HCT116 (cell line): ENCODE data around the gene ACKR3. TPM values are rescaled to one million over a fixed set of nuclear protein-coding genes. Genes with fewer than 3 reads are reported as not detected.

Experiments used
- ATAC-seq: fragments of 200-7000 bp; cut with Tn5 transposase; 2 replicates; pipeline ENCODE4 v1.9.1; 2020; ENCODE audit warnings: mild to moderate bottlenecking, moderate library complexity
- BruUV-seq: library from RNA; stranded (reverse); fragments of 400-500 nt; replicated peaks from 2 replicates; lab custom pipeline; 2021; lab: Mats Ljungman, UMichigan
- CTCF ChIA-PET: fragments of 300-600 bp; sonication (Branson Sonifier 250); formaldehyde crosslinking; loops from one replicate; lab custom pipeline; 2021; ENCODE audit warnings: antibody characterized with exemption; lab: Charles Lee
- POLR2A ChIA-PET: fragments of 300-600, 350-600 bp; sonication (Branson Sonifier 250); formaldehyde crosslinking; loops from one replicate; lab custom pipeline; 2021; ENCODE audit warnings: antibody characterized with exemption; lab: Charles Lee
- RAD21 ChIA-PET, 2 experiments: fragments of 300-600 bp; sonication (Branson Sonifier 250); formaldehyde crosslinking; loops; one replicate each; lab custom pipeline; 2023; ENCODE audit warnings: low total read pairs in 2 of 2; ENCODE audit not compliant: uncharacterized antibody in 2 of 2, unreplicated experiment in 2 of 2, low non-redundant PET in 1 of 2; lab: Charles Lee
- DNase-seq: peaks from one replicate; pipeline ENCODE4 v3.0.0-alpha.2; 2010; ENCODE audit warnings: low read depth, low spot score
- H2AFZ ChIP-seq: fragments of 200-600 bp; shearing (Covaris generic), sonication (generic); 2 replicates; pipeline ENCODE4 v1.6.1; 2017; ENCODE audit warnings: low read depth, mixed run types, mixed read lengths, antibody characterized with exemption, low read length; ENCODE audit not compliant: poor library complexity, severe bottlenecking
- H3K27ac ChIP-seq: 2 replicates; pipeline ENCODE4 v1.5.1; 2012; ENCODE audit warnings: low read depth, low read length
- H3K27me3 ChIP-seq: fragments of 200-600 bp; sonication (generic); 2 replicates; pipeline ENCODE4 v1.6.1; 2016; ENCODE audit warnings: mixed run types, low read length, mixed read lengths; ENCODE audit not compliant: insufficient read depth
- H3K36me3 ChIP-seq, 2 experiments: fragments of 200-500 bp in 1 of 2; fragments of 200-600 bp in 1 of 2; sonication (Bioruptor generic) in 1 of 2; sonication (generic) in 1 of 2; 2 replicates each; pipeline versions ENCODE4 v1.5.1 to v1.6.1; 2014 to 2016; ENCODE audit warnings: low read length in 2 of 2, inconsistent platforms in 1 of 2, mixed read lengths in 1 of 2, mixed run types in 1 of 2; ENCODE audit not compliant: insufficient read depth in 2 of 2, control insufficient read depth in 1 of 2
- H3K4me1 ChIP-seq, 2 experiments: fragments of 200-600 bp in 1 of 2; sonication (generic) in 1 of 2; 2 replicates each; pipeline versions ENCODE4 v1.5.1 to v1.6.1; 2012 to 2017; ENCODE audit warnings: low read length in 2 of 2, inconsistent platforms in 1 of 2, mild to moderate bottlenecking in 1 of 2, mixed read lengths in 1 of 2, mixed run types in 1 of 2, moderate library complexity in 1 of 2; ENCODE audit not compliant: insufficient read depth in 2 of 2, control insufficient read depth in 1 of 2
- H3K4me2 ChIP-seq: fragments of 200-600 bp; sonication (generic); 2 replicates; pipeline ENCODE4 v1.6.1; 2017; ENCODE audit warnings: mixed run types, low read length, mixed read lengths
- H3K4me3 ChIP-seq, 2 experiments: fragments of 200-600 bp in 1 of 2; sonication (generic) in 1 of 2; replicated peaks in 1 of 2; 2 replicates each; pipeline ENCODE4 v1.5.1; 2011 to 2016; ENCODE audit warnings: low read length in 2 of 2, control low read depth in 1 of 2, low read depth in 1 of 2, mild to moderate bottlenecking in 1 of 2, mixed read lengths in 1 of 2, mixed run types in 1 of 2
- H3K79me2 ChIP-seq: fragments of 200-600 bp; sonication (generic); 2 replicates; pipeline ENCODE4 v1.6.1; 2017; ENCODE audit warnings: mild to moderate bottlenecking, mixed run types, low read length, moderate library complexity, mixed read lengths; ENCODE audit not compliant: insufficient read depth
- H3K9ac ChIP-seq: fragments of 200-600 bp; sonication (generic); 2 replicates; pipeline ENCODE4 v1.6.1; 2016; ENCODE audit warnings: low read length, mixed read lengths
- H3K9me2 ChIP-seq: fragments of 200-600 bp; sonication (generic), shearing (Covaris generic); 2 replicates; pipeline ENCODE4 v1.6.1; 2017; ENCODE audit warnings: mixed run types, mild to moderate bottlenecking, moderate library complexity; ENCODE audit not compliant: insufficient read depth
- H3K9me3 ChIP-seq, 2 experiments: fragments of 200-500 bp in 1 of 2; fragments of 200-600 bp in 1 of 2; sonication (Bioruptor generic) in 1 of 2; sonication (generic) in 1 of 2; 2 replicates each; pipeline ENCODE4 v1.6.1; 2014 to 2017; ENCODE audit warnings: low read length in 2 of 2, mixed read lengths in 2 of 2, inconsistent platforms in 1 of 2, low read depth in 1 of 2, mild to moderate bottlenecking in 1 of 2, mixed run types in 1 of 2, moderate library complexity in 1 of 2; ENCODE audit not compliant: control insufficient read depth in 1 of 2, insufficient read depth in 1 of 2
- H4K20me1 ChIP-seq: fragments of 200-600 bp; sonication (generic), shearing (Covaris generic); 2 replicates; pipeline ENCODE4 v1.6.1; 2017; ENCODE audit warnings: mixed run types, mild to moderate bottlenecking, moderate library complexity; ENCODE audit not compliant: insufficient read depth
- ATF3 ChIP-seq: IDR thresholded peaks from 2 replicates; pipeline ENCODE4 v1.6.1; 2012
- CTCF ChIP-seq, 3 experiments: fragments of 200-600 bp in 1 of 3; sonication (generic) in 1 of 3; IDR thresholded peaks in 2 of 3; conservative IDR thresholded peaks in 1 of 3; 2 replicates each; pipeline ENCODE4 v1.5.1; 2012 to 2017; ENCODE audit warnings: low read depth in 2 of 3, low read length in 2 of 3, antibody characterized with exemption in 1 of 3, borderline replicate concordance in 1 of 3, control low read depth in 1 of 3, mild to moderate bottlenecking in 1 of 3, mixed read lengths in 1 of 3, mixed run types in 1 of 3, moderate library complexity in 1 of 3; ENCODE audit not compliant: insufficient read depth in 1 of 3
- EGR1 ChIP-seq: IDR thresholded peaks from 2 replicates; pipeline ENCODE4 v1.6.1; 2012; ENCODE audit warnings: low read depth
- ELF1 ChIP-seq: IDR thresholded peaks from 2 replicates; pipeline ENCODE4 v1.6.1; 2012; ENCODE audit warnings: low read depth, borderline replicate concordance
- EZH2 ChIP-seq: fragments of 200-600 bp; sonication (generic); IDR thresholded peaks from 2 replicates; pipeline ENCODE4 v1.6.1; 2017; ENCODE audit warnings: antibody characterized with exemption, mixed run types
- FOSL1 ChIP-seq: IDR thresholded peaks from 2 replicates; pipeline ENCODE4 v1.6.1; 2012; ENCODE audit warnings: low read depth
- JUND ChIP-seq: IDR thresholded peaks from 2 replicates; pipeline ENCODE4 v1.6.1; 2012
- POLR2AphosphoS5 ChIP-seq: IDR thresholded peaks from 2 replicates; pipeline ENCODE4 v1.6.1; 2011; ENCODE audit warnings: mild to moderate bottlenecking, low read depth, low read length, moderate library complexity
- SIN3A ChIP-seq: IDR thresholded peaks from 2 replicates; pipeline ENCODE4 v1.6.1; 2012; ENCODE audit warnings: low read depth
- SP1 ChIP-seq: IDR thresholded peaks from 2 replicates; pipeline ENCODE4 v1.6.1; 2012; ENCODE audit warnings: low read depth
- SRF ChIP-seq: IDR thresholded peaks from 2 replicates; pipeline ENCODE4 v1.6.1; 2012; ENCODE audit warnings: low read depth
- TCF7L2 ChIP-seq: IDR thresholded peaks from 2 replicates; pipeline ENCODE4 v1.7.0; 2011; ENCODE audit warnings: borderline replicate concordance, inconsistent platforms; ENCODE audit not compliant: insufficient read depth, insufficient read length; ENCODE audit errors: extremely low read depth
- YY1 ChIP-seq: IDR thresholded peaks from 2 replicates; pipeline ENCODE4 v1.6.1; 2011; ENCODE audit warnings: low read length, low read depth, moderate library complexity, mild to moderate bottlenecking; ENCODE audit not compliant: insufficient replicate concordance; ENCODE audit errors: extremely low read depth
- ZFX ChIP-seq: fragments of 450-650 bp; IDR thresholded peaks from 2 replicates; pipeline ENCODE4 v1.6.1; 2017
- ZNF274 ChIP-seq: fragments of 200-500 bp; sonication (Bioruptor generic); IDR thresholded peaks from 2 replicates; pipeline ENCODE4 v1.6.1; 2014; ENCODE audit warnings: mild to moderate bottlenecking, low read depth, low read length, inconsistent platforms
- intact Hi-C: fragments of 100-400 bp; cut with micrococcal nuclease; formaldehyde crosslinking; loops from 2 replicates; pipeline ENCODE4 v1.10.0; 2022
- total RNA-seq: library from RNA; stranded (reverse); gene quantifications from one replicate; pipeline ENCODE4 v1.2.1, GENCODE V29; 2021; ENCODE audit not compliant: unreplicated experiment
- TF ChIP-seq, protein P1 (sequence below): IDR thresholded peaks from 2 replicates; pipeline ENCODE4 v1.6.1; 2012

ACKR3 gene
- total RNA-seq, 1 experiment from 2014 or later, result 0.20 TPM

- Histone ChIP-seq H3K27me3 (peaks cover 8% of the 10 kb centered on the region; the same call in 1 of the 2 replicates), H3K4me1 (no peaks in the 10 kb centered on the region), H4K20me1 (no peaks in the 10 kb centered on the region), H3K4me3 (no peak overlapping the region), H3K4me2 (no peak overlapping the region), H2AFZ (no peak overlapping the region), H3K9me2 (no peaks in the 10 kb centered on the region), H3K9me3 (no peaks in the 10 kb centered on the region), H3K36me3 (no peaks in the 10 kb centered on the region), H3K79me2 (no peaks in the 10 kb centered on the region), H3K27ac (no peak overlapping the region), H3K9ac (no peak overlapping the region)
- ChIA-PET POLR2A (no interaction called here), CTCF (no interaction called here), RAD21 (no interaction called here)
- ATAC-seq (no peak), DNase-seq (no peak)
- no TSS peak for BruUV-seq
- intact Hi-C loops, result no loop called here
- no peak for TF ChIP-seq SRF
- TF ChIP-seq FOSL1, result no peak
- TF ChIP-seq SP1, result no peak
- TF ChIP-seq EZH2, result no peak
Observed at GRCh38 chr2:236563953-236564352, 5.7 kb upstream of the ACKR3 start.

- Histone ChIP-seq H3K4me3 (no peak overlapping the region), H3K9me3 (no peaks in the 10 kb centered on the region), H3K36me3 (no peaks in the 10 kb centered on the region), H3K9me2 (no peaks in the 10 kb centered on the region), H3K27ac (no peak overlapping the region), H2AFZ (no peak overlapping the region), H3K4me1 (0 out of 4 replicates have a peak, but pooled peaks cover 0 to 2% of the 10 kb centered on the region in 2 experiments), H3K27me3 (peaks cover 19% of the 10 kb centered on the region), H3K4me2 (no peak overlapping the region), H3K9ac (no peak overlapping the region), H4K20me1 (no peaks in the 10 kb centered on the region), H3K79me2 (no peaks in the 10 kb centered on the region)
- BruUV-seq, result no TSS peak
- ChIA-PET CTCF (no interaction called here), RAD21 (no interaction called here), POLR2A (no interaction called here)
- DNase-seq, result no peak
- TF ChIP-seq TCF7L2, result no peak
- TF ChIP-seq ELF1, result no peak
- no peak for TF ChIP-seq EZH2
- no peak for TF ChIP-seq ZFX
- TF ChIP-seq SIN3A, result no peak
- no peak for TF ChIP-seq SP1
- no peak for TF ChIP-seq CTCF (IDR thresholded peaks at IDR 0.05 in 2 of 3, conservative IDR thresholded peaks at IDR 0.05 in 1 of 3; ENCODE audit: borderline replicate concordance in 1 of 3, insufficient read depth in 1 of 3, low read depth in 2 of 3, low read length in 2 of 3)
- no peak for TF ChIP-seq ZNF274
- TF ChIP-seq SRF, result no peak
- no peak for TF ChIP-seq ATF3
- no peak for TF ChIP-seq YY1
- no peak for TF ChIP-seq EGR1
- no peak for TF ChIP-seq POLR2AphosphoS5
- no peak for TF ChIP-seq JUND
- TF ChIP-seq, protein P1, sequence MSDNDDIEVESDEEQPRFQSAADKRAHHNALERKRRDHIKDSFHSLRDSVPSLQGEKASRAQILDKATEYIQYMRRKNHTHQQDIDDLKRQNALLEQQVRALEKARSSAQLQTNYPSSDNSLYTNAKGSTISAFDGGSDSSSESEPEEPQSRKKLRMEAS, result no peak
- ATAC-seq, result no peak
- intact Hi-C loops, result no loop called here
Observed at GRCh38 chr2:236565212-236565611, 4.4 kb upstream of the ACKR3 start.
